DMS53 treated with DMSO at 0.1 percent for 48 hours (cell line): Measurements from ENCODE around the gene KIAA0232.
"Not testable (repeated sequence)": the region's sequence is repeated elsewhere in the genome, so short reads cannot be mapped to it uniquely, and the experiment has no call there.

Experiments used
- DNase-seq: peaks from one replicate; lab custom pipeline; 2025; ENCODE audit not compliant: unreplicated experiment; lab: John Stamatoyannopoulos, UW

Gene KIAA0232

GRCh38 chr4:6754481-6755087 lies 27.9 kb upstream of the KIAA0232 start:
- no peak for DNase-seq

GRCh38 chr4:6755088-6755753 lies 27.3 kb upstream of the KIAA0232 start:
- DNase-seq, result no peak

- DNase-seq, result not testable (repeated sequence)
Observed at GRCh38 chr4:6756345-6756744, 26.2 kb upstream of the KIAA0232 start.

- no peak for DNase-seq
Observed at GRCh38 chr4:6758728-6759127, 23.8 kb upstream of the KIAA0232 start.

- DNase-seq, result no peak
Observed at GRCh38 chr4:6760865-6761264, 21.7 kb upstream of the KIAA0232 start.

- DNase-seq, result no peak
Observed at GRCh38 chr4:6761649-6762615, 20.6 kb upstream of the KIAA0232 start.

- no peak for DNase-seq
Observed at GRCh38 chr4:6763330-6763851, 19.1 kb upstream of the KIAA0232 start.

GRCh38 chr4:6764976-6765620 lies 17.4 kb upstream of the KIAA0232 start:
- no peak for DNase-seq

- no peak for DNase-seq
Observed at GRCh38 chr4:6765703-6766102, 16.8 kb upstream of the KIAA0232 start.

- no peak for DNase-seq
Observed at GRCh38 chr4:6767386-6767747, 15.2 kb upstream of the KIAA0232 start.

GRCh38 chr4:6767748-6768538 lies 14.6 kb upstream of the KIAA0232 start:
- no peak for DNase-seq

GRCh38 chr4:6768539-6768905 lies 14.0 kb upstream of the KIAA0232 start:
- DNase-seq, result no peak

- DNase-seq, result no peak
Observed at GRCh38 chr4:6769233-6769988, 13.1 kb upstream of the KIAA0232 start.

GRCh38 chr4:6769989-6770420 lies 12.5 kb upstream of the KIAA0232 start:
- no peak for DNase-seq

- DNase-seq, result no peak
Observed at GRCh38 chr4:6770581-6771228, 11.8 kb upstream of the KIAA0232 start.

GRCh38 chr4:6771229-6771671 lies 11.3 kb upstream of the KIAA0232 start:
- no peak for DNase-seq

- no peak for DNase-seq
Observed at GRCh38 chr4:6772223-6772928, 10.2 kb upstream of the KIAA0232 start.

GRCh38 chr4:6773106-6773505 lies 9.4 kb upstream of the KIAA0232 start:
- DNase-seq, result no peak
